ENCODE measurements around the gene SHISA4.
A peak's percentile ranks its signal among the peaks of the same experiment; 100 is the strongest.

SHISA4 gene

DNA sequence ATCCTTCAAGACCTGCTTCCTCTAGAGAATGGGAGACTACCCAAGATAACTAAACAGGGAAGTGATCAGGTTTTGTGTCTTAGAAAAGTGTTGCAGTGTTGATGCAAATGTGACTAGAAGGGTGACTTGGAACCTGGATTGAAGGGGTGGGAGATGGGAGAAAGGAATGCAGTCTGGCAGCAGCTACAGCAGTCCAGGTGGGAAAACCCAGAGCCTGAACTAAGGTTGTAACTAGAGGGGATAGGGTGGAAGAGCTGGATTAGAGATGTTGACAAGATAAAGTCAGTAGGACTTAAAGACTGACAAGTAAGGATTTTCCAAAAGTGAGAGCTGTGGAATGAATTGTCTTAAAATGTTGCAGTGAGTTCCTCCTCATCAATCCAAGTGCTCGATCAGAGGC lies 7.1 kb upstream of the SHISA4 start:
- DNase-seq (ENCODE audit: low read depth in 3 of 3, low spot score in 1 of 3), result no peak

- no peak for DNase-seq (ENCODE audit: low read depth in 3 of 3, low spot score in 1 of 3)
Observed at GRCh38 chr1:201882665-201883132, 6.0 kb upstream of the SHISA4 start.

- no peak for DNase-seq (ENCODE audit: low read depth in 3 of 3, low spot score in 1 of 3)
Observed at GRCh38 chr1:201883266-201883665, 5.4 kb upstream of the SHISA4 start.

DNA sequence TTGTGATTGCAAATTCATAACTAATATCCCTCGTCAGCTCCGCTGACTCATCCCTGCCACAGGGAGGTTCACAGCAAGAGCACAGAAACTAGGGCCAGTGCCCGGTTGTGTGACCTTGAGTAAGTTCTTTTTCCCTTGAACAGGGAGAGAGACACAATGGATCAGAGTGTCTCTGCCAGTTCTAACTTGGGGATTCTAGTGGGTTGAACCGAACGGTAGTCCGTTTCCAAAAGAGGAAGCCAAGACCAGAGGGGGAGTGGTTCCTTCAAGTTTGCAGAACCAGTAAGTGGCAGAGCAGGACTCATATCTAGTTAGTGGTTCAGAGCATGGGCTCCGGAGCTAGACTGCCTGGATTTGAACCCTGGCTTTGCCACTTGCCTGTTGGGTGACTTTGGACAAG lies 4.9 kb upstream of the SHISA4 start:
- no peak for DNase-seq (ENCODE audit: low read depth in 3 of 3, low spot score in 1 of 3)

GRCh38 chr1:201884425-201884824 lies 4.3 kb upstream of the SHISA4 start:
- DNase-seq (ENCODE audit: low read depth in 3 of 3, low spot score in 1 of 3), result no peak

DNA sequence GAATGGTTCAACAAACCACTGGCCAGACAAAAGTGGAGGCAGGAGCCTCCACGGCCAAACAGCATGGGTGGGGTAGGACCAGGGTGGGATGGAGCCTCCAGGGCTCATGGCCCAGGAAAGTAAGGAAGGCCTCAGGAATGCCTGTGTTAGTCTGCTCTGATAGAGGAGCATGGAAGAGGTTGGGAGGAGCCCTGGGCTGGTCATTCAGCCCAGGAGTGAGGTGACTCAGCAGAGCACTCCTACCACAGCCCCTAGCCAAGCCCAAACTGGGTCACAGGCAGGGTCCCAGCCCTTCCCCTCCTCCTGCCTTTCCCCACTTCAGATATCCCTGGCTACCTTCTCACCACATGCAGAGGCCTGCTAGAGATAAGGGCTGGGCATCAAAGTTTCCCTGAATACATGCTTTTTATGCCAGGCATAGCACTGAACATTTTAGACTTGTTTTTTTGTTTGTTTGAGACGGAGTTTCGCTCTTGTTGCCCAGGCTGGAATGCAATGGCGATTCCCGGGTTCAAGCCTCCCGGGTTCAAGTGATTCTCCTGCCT lies 3.1 kb upstream of the SHISA4 start:
- no peak for DNase-seq (ENCODE audit: low read depth in 3 of 3, low spot score in 1 of 3)

GRCh38 chr1:201886103-201886885 lies 2.4 kb upstream of the SHISA4 start:
- no peak for DNase-seq (ENCODE audit: low read depth in 3 of 3, low spot score in 1 of 3)

- DNase-seq (ENCODE audit: low read depth in 3 of 3, low spot score in 1 of 3), result no peak
Observed at GRCh38 chr1:201887116-201887866, 1.4 kb upstream of the SHISA4 start.

DNA sequence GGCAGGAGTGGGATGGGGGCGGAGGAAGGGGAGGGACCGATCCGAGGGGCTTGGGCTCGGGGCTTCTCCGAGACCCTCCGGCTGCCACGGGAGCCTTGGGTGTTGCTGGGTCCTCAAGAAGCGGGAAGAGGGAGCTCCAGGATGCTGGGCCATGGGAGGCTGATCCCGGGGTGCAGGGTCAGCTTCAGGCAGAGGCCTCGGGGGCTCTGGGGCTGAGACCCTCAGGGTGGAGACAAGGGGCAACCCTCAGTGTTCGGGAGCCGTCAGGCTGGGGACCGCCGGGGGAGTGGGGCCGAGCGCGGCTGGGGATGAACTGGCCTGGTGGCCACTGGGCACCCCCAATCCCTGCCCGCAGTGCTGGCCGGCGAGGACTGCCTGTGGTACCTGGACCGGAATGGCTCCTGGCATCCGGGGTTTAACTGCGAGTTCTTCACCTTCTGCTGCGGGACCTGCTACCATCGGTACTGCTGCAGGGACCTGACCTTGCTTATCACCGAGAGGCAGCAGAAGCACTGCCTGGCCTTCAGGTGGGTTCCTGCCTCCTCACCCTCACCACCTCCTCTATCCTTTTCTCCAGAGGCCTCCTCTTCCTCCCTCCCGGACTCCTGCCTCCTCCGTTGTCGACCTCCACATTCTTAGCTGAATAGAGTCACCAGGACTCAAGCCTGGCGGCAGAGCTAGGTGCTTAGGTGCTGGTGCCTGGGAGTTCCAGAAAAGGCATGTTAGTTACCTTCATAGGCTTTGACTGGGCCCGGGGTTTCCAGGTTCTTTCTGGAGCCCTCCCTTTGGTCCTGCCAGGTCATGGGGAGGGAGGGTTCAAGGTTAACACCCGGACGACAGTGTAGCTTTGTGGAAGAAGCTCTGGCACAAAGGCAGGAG lies 631 bp downstream of the SHISA4 start:
- DNase-seq (ENCODE audit: low read depth in 3 of 3, low spot score in 1 of 3), result no peak

GRCh38 chr1:201890223-201890622 lies 1.5 kb downstream of the SHISA4 start:
- no peak for DNase-seq (ENCODE audit: low read depth in 3 of 3, low spot score in 1 of 3)

DNA sequence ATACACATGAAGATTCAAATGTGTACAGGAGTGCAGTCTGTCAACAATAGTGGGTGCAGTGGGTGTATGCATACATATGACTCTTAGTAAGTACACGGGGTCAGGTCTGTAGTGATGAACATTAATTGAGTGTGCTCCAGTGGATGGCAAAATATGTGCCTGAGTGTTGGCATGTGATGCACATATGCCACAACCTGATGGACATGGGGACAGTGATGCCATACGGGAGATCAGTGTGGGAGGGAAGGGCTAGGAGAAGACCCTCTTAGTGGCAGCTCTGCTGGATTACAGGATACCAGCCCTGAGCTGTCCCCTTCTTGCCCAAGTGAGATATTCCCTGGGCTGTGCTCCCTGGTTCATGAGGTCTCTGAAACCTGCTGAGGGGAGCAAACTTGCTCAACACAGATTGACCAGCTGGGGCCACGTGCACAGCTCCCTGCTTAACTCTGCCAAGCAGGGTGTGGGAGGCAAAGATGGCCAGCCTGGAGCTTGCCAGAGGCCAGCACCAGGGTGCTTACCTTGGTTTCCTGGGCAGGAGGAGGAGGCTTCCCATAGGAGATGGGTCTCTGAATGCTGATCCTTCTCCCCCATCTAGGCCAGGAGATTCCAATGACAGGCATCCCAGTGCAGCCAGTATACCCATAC lies 2.2 kb downstream of the SHISA4 start:
- no peak for DNase-seq (ENCODE audit: low read depth in 3 of 3, low spot score in 1 of 3)

- DNase-seq (ENCODE audit: low read depth in 3 of 3, low spot score in 1 of 3), result no peak
Observed at GRCh38 chr1:201891451-201892045, 2.9 kb downstream of the SHISA4 start.

GRCh38 chr1:201892211-201892610 lies 3.5 kb downstream of the SHISA4 start:
- no peak for DNase-seq (ENCODE audit: low read depth in 3 of 3, low spot score in 1 of 3)

- no peak for DNase-seq (ENCODE audit: low read depth in 3 of 3, low spot score in 1 of 3)
Observed at GRCh38 chr1:201893431-201893830, 4.7 kb downstream of the SHISA4 start.

DNA sequence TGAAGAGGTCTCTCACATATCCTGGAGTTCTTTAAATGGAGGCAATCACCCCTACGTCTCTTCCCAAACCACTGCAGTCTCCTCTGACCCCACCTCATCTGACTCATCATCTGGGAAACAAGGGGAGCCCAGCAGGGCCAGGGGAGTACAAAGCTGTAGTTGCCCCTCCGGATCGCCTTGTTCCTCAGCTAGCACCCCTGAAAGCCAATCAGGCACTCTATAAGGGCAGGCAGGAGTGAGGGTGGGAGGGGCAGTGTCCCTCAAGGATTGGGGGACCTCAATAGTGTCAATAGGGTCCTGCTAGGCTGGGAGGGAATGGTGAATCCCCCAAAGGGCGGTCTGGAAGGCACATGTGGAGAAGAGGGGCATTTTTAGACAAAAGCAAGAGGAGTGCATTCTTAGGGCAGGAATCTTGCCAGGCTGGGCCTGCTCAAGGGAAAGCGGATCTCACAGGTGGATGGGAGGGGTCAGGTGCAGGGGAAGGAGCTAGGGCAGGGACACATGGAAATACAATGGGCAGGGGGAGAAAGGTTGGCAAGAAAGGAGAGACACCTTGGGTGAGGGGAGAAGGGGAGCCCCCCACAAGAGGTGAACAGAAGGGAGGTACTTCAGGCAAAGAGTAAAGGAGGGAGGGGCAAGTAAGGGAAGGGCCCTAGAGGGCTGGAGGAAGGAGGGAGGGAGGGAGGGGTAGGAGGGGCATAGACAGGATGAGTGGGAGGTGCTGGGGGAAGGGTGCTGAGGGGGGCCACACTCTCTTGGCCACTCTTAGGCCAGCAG lies 5.8 kb downstream of the SHISA4 start:
- no peak for DNase-seq (ENCODE audit: low read depth in 3 of 3, low spot score in 1 of 3)

DNA sequence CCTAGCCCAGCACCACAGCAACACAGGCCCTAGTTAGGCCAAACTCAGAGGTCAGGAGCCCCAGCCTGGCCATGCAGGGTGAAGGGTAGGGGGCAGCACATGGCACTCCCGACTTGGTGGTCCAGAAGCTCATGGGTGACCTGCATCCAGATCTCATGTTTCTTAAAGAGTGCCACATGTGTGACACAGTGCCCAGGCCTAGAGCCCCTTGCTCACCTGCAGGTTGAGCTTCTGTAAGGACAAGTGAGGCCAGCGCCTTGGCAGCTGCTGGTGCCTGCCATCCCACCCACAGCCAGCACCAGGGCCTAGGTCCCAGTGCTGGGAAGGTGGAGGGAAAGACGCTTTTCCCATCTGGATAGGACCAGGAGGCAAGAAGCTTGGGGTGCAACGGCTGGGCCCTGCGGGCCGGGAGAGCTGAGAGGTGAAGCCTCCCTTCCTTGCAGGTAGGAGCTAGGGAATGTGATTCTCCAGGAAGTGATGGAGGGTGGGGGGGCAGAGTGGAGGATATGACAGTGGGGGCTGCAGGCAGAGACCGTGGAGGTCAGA lies 6.5 kb downstream of the SHISA4 start:
- DNase-seq (ENCODE audit: low read depth in 3 of 3, low spot score in 1 of 3), result no peak

- DNase-seq (ENCODE audit: low read depth in 3 of 3, low spot score in 1 of 3), result peak; percentile 47 to 68 (median 48)
Observed at GRCh38 chr1:201895913-201896807, 7.5 kb downstream of the SHISA4 start.

DNA sequence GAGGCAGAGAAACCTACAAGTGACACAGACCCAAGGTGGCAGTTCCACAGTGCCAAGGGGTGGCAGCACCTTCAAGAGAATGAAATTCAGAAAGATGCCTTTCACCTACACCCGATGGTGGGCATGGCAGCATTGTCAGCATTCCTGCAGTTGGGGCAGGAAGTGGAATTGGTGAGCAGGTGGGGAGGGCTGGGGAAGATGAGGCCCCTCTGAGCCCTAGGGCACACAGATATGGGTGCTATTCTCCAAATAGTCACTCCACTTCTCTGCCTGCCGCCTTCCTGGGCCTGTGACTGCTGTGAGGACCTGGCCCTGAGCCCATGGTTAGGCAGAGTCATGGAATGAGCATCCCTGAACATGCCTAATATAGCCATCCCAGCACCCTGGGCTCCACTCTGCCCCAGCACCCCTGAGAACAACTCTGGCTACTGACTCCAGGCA lies 8.3 kb downstream of the SHISA4 start:
- no peak for DNase-seq (ENCODE audit: low read depth in 3 of 3, low spot score in 1 of 3)

All from stimulated activated CD4-positive, alpha-beta T cell treated with anti-CD3 and anti-CD28 coated beads, TNF-alpha, amount 100 ng/mL, for 1 hour (primary cell).